ES-I3 (cell line): Measurements from ENCODE around the gene SRPK3.

ENCODE experiments used
- H3K36me3 ChIP-seq: 2 replicates; pipeline ENCODE4 v1.6.1; 2013; ENCODE audit warnings: mild to moderate bottlenecking, low read length, control low read depth, moderate library complexity; ENCODE audit not compliant: insufficient read depth
- H3K4me1 ChIP-seq: 2 replicates; pipeline ENCODE4 v1.6.1; 2013; ENCODE audit warnings: mild to moderate bottlenecking, control low read depth, low read length; ENCODE audit not compliant: insufficient read depth
- H3K9ac ChIP-seq: 2 replicates; pipeline ENCODE4 v1.6.1; 2013; ENCODE audit warnings: low read depth, mild to moderate bottlenecking, low read length, moderate library complexity
- H3K9me3 ChIP-seq: 2 replicates; pipeline ENCODE4 v1.6.1; 2013; ENCODE audit warnings: mild to moderate bottlenecking, low read length, moderate library complexity; ENCODE audit not compliant: control insufficient read depth, insufficient read depth

The SRPK3 gene

GRCh38 chrX:153828308-153828707 lies 47.5 kb downstream of the SRPK3 start:
- Histone ChIP-seq H3K9me3 (no peaks in the 10 kb centered on the region), H3K9ac (peak overlapping the region; percentile 72)

DNA sequence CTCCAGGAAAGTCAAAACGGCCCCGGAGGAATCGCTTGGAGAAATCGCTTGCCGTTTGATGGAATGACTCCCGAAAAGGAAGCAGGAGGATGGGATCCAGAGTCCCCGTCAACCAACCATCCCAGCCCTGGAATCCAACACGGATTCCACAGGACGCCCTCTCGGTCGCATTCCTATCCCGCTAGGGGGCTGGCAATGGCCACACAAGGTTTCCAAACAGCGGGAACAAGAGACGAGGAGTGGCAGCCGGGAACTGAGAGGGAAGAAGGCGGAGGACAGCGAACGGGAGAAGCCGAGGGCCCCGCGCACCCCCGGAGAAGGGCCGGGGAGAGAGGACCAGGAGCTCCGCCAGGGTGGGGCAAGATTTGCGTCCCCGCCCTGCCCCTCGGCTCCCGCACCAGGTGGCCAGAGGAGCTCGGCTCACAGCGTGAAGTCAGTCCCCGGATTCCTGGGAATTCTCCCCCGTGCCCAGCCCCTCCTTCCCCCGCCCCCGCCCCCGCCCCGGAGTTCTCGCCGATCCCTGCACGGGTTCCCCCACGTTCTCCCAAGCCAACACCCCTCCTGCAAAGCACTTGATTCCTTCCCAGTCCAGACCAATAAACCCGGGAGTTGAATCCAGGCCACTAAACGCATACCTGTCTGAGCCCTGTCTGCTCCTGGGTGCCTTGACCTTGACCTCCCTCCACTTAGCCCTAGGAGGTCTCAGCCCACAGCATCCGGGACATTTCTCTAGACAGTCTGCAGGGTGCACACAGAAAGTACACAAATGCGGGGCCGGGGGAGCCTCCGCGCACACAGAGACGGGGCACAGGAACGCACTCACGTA lies 48.1 kb downstream of the SRPK3 start:
- Histone ChIP-seq H3K9ac (peak overlapping the region; percentile 72), H3K9me3 (no peaks in the 10 kb centered on the region)

More at GRCh38 chrX:153828308-153828707, 47.5 kb downstream of the SRPK3 start:
- peaks cover 28% of the 10 kb centered on the region for H3K4me1 ChIP-seq
- H3K36me3 ChIP-seq, result no peaks in the 10 kb centered on the region

GRCh38 chrX:153829549-153829798 lies 48.6 kb downstream of the SRPK3 start:
- Histone ChIP-seq H3K36me3 (no peaks in the 10 kb centered on the region), H3K9me3 (no peaks in the 10 kb centered on the region), H3K4me1 (peaks cover 28% of the 10 kb centered on the region), H3K9ac (peak overlapping the region; percentile 72)

More for the DNA sequence above, 48.1 kb downstream of the SRPK3 start:
- Histone ChIP-seq H3K36me3 (no peaks in the 10 kb centered on the region), H3K4me1 (peaks cover 28% of the 10 kb centered on the region)

- Histone ChIP-seq H3K9ac (peak within 1 kb of the TSS; percentile 72), H3K4me1 (peaks cover 25% of the 10 kb centered on the region), H3K9me3 (no peaks in the 10 kb centered on the region)
Observed at GRCh38 chrX:153829799-153830639, 49.2 kb downstream of the SRPK3 start, which contains the start of gene PDZD4. Gene PDZD4 (minus strand): TSS chrX:153830544. CDS start chrX:153830298, 246 bp downstream.

GRCh38 chrX:153830640-153831428 lies 50.0 kb downstream of the SRPK3 start:
- H3K36me3 ChIP-seq, result no peaks in the 10 kb centered on the region
- H3K4me1 ChIP-seq, result peaks cover 17% of the 10 kb centered on the region
- H3K9me3 ChIP-seq, result no peaks in the 10 kb centered on the region
- peak overlapping the region; percentile 63 for H3K9ac ChIP-seq

More at GRCh38 chrX:153829799-153830639, 49.2 kb downstream of the SRPK3 start, which contains the start of gene PDZD4:
- H3K36me3 ChIP-seq, result no peaks in the 10 kb centered on the region

- H3K4me1 ChIP-seq, result peaks cover 11% of the 10 kb centered on the region; the same call in 1 of the 2 replicates
- H3K9me3 ChIP-seq, result no peaks in the 10 kb centered on the region
- H3K9ac ChIP-seq, result peak overlapping the region; percentile 63
- H3K36me3 ChIP-seq, result no peaks in the 10 kb centered on the region
Observed at GRCh38 chrX:153831429-153832150, 50.7 kb downstream of the SRPK3 start.

DNA sequence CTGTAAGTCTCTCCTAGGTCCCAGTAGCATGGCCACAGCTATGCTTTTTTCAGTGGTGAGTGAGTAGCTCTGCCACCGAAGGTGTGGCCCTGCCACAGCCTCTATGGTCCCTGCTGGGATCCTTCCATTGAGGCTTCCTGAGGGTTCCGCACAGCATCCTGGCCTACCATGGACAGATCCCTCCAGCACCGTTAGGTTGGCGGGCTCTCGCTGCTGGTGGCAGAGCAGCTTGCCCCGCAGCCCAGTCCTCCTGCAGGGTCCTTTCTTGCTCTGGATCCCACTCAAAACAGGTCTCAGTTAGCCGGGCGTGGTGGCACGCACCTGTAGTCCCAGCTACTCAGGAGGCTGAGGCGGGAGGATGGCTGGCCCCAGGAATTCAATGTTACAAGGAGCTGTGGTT lies 51.9 kb downstream of the SRPK3 start:
- H3K9ac ChIP-seq, result no peak overlapping the region
- H3K4me1 ChIP-seq, result peaks cover 1% of the 10 kb centered on the region; the same call in 1 of the 2 replicates
- no peaks in the 10 kb centered on the region for H3K9me3 ChIP-seq
- H3K36me3 ChIP-seq, result no peaks in the 10 kb centered on the region
